ENCODE measurements around the gene MPV17.

- TF ChIP-seq, protein P1, sequence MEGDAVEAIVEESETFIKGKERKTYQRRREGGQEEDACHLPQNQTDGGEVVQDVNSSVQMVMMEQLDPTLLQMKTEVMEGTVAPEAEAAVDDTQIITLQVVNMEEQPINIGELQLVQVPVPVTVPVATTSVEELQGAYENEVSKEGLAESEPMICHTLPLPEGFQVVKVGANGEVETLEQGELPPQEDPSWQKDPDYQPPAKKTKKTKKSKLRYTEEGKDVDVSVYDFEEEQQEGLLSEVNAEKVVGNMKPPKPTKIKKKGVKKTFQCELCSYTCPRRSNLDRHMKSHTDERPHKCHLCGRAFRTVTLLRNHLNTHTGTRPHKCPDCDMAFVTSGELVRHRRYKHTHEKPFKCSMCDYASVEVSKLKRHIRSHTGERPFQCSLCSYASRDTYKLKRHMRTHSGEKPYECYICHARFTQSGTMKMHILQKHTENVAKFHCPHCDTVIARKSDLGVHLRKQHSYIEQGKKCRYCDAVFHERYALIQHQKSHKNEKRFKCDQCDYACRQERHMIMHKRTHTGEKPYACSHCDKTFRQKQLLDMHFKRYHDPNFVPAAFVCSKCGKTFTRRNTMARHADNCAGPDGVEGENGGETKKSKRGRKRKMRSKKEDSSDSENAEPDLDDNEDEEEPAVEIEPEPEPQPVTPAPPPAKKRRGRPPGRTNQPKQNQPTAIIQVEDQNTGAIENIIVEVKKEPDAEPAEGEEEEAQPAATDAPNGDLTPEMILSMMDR (IDR thresholded peaks at IDR 0.05), result no peak
- no peak for TF ChIP-seq EZH2 (IDR thresholded peaks at IDR 0.05; ENCODE audit: borderline replicate concordance, insufficient read depth, low read depth, low read length, poor library complexity, severe bottlenecking)
Observed at GRCh38 chr2:27270131-27270530, 52.8 kb downstream of the MPV17 start.

All from B cell (primary cell).